ENCODE data around the gene PAM16.

PAM16 gene

GRCh38 chr16:4388271-4389021, 37.3 kb upstream of the PAM16 start:
- H3K4me3 ChIP-seq (ENCODE audit: low read length) = no peak overlapping the region
- H3K27ac ChIP-seq (ENCODE audit: low read depth, low read length) = no peak overlapping the region
- H3K4me1 ChIP-seq (ENCODE audit: control insufficient read depth, insufficient read depth, low read length) = peaks cover 12% of the 10 kb centered on the region

GRCh38 chr16:4387781-4388180, 36.7 kb upstream of the PAM16 start:
- Histone ChIP-seq H3K27ac (ENCODE audit: low read depth, low read length) (no peak overlapping the region), H3K4me1 (ENCODE audit: control insufficient read depth, insufficient read depth, low read length) (peaks cover 6% of the 10 kb centered on the region), H3K4me3 (ENCODE audit: low read length) (no peak overlapping the region), H3K9ac (ENCODE audit: low read length) (no peak overlapping the region), H3K36me3 (ENCODE audit: control insufficient read depth, insufficient read depth, low read length) (peaks cover 13% of the 10 kb centered on the region), H3K27me3 (ENCODE audit: control insufficient read depth, insufficient read depth, low read length) (no peaks in the 10 kb centered on the region)

More at GRCh38 chr16:4388271-4389021, 37.3 kb upstream of the PAM16 start:
- Histone ChIP-seq H3K27me3 (ENCODE audit: control insufficient read depth, insufficient read depth, low read length) (no peaks in the 10 kb centered on the region), H3K36me3 (ENCODE audit: control insufficient read depth, insufficient read depth, low read length) (peaks cover 13% of the 10 kb centered on the region), H3K9ac (ENCODE audit: low read length) (no peak overlapping the region)

GRCh38 chr16:4386951-4387565, 35.9 kb upstream of the PAM16 start:
- H3K36me3 ChIP-seq (ENCODE audit: control insufficient read depth, insufficient read depth, low read length) = peaks cover 13% of the 10 kb centered on the region
- H3K27me3 ChIP-seq (ENCODE audit: control insufficient read depth, insufficient read depth, low read length) = no peaks in the 10 kb centered on the region
- no peak overlapping the region for H3K4me3 ChIP-seq (ENCODE audit: low read length)
- H3K4me1 ChIP-seq (ENCODE audit: control insufficient read depth, insufficient read depth, low read length) = no peaks in the 10 kb centered on the region
- H3K27ac ChIP-seq (ENCODE audit: low read depth, low read length) = no peak overlapping the region
- no peak overlapping the region for H3K9ac ChIP-seq (ENCODE audit: low read length)

- Histone ChIP-seq H3K36me3 (ENCODE audit: control insufficient read depth, insufficient read depth, low read length) (peaks cover 13% of the 10 kb centered on the region), H3K4me1 (ENCODE audit: control insufficient read depth, insufficient read depth, low read length) (no peaks in the 10 kb centered on the region), H3K4me3 (ENCODE audit: low read length) (no peak overlapping the region), H3K9ac (ENCODE audit: low read length) (no peak overlapping the region), H3K27me3 (ENCODE audit: control insufficient read depth, insufficient read depth, low read length) (no peaks in the 10 kb centered on the region), H3K27ac (ENCODE audit: low read depth, low read length) (no peak overlapping the region)
These were observed 35.3 kb upstream of the PAM16 start for GRCh38 chr16:4386451-4386805.

- Histone ChIP-seq H3K9ac (ENCODE audit: low read length) (no peak overlapping the region), H3K27me3 (ENCODE audit: control insufficient read depth, insufficient read depth, low read length) (no peaks in the 10 kb centered on the region), H3K36me3 (ENCODE audit: control insufficient read depth, insufficient read depth, low read length) (peaks cover 12% of the 10 kb centered on the region), H3K4me1 (ENCODE audit: control insufficient read depth, insufficient read depth, low read length) (no peaks in the 10 kb centered on the region), H3K4me3 (ENCODE audit: low read length) (no peak overlapping the region), H3K27ac (ENCODE audit: low read depth, low read length) (no peak overlapping the region)
These were observed 34.8 kb upstream of the PAM16 start for GRCh38 chr16:4385789-4386450.

- H3K36me3 ChIP-seq (ENCODE audit: control insufficient read depth, insufficient read depth, low read length) = peaks cover 7% of the 10 kb centered on the region
- H3K4me3 ChIP-seq (ENCODE audit: low read length) = no peak overlapping the region
These were observed 34.1 kb upstream of the PAM16 start for GRCh38 chr16:4385066-4385788.

GRCh38 chr16:4384509-4384942, 33.4 kb upstream of the PAM16 start:
- Histone ChIP-seq H3K27ac (ENCODE audit: low read depth, low read length) (no peak overlapping the region), H3K4me3 (ENCODE audit: low read length) (no peak overlapping the region), H3K9ac (ENCODE audit: low read length) (no peak overlapping the region), H3K4me1 (ENCODE audit: control insufficient read depth, insufficient read depth, low read length) (peaks cover 4% of the 10 kb centered on the region), H3K36me3 (ENCODE audit: control insufficient read depth, insufficient read depth, low read length) (peaks cover 7% of the 10 kb centered on the region), H3K27me3 (ENCODE audit: control insufficient read depth, insufficient read depth, low read length) (no peaks in the 10 kb centered on the region)

More at GRCh38 chr16:4385066-4385788, 34.1 kb upstream of the PAM16 start:
- Histone ChIP-seq H3K27ac (ENCODE audit: low read depth, low read length) (no peak overlapping the region), H3K4me1 (ENCODE audit: control insufficient read depth, insufficient read depth, low read length) (peaks cover 4% of the 10 kb centered on the region), H3K27me3 (ENCODE audit: control insufficient read depth, insufficient read depth, low read length) (no peaks in the 10 kb centered on the region), H3K9ac (ENCODE audit: low read length) (no peak overlapping the region)

GRCh38 chr16:4383591-4384444, 32.7 kb upstream of the PAM16 start:
- Histone ChIP-seq H3K27me3 (ENCODE audit: control insufficient read depth, insufficient read depth, low read length) (no peaks in the 10 kb centered on the region), H3K9ac (ENCODE audit: low read length) (no peak overlapping the region), H3K4me1 (ENCODE audit: control insufficient read depth, insufficient read depth, low read length) (peaks cover 4% of the 10 kb centered on the region), H3K36me3 (ENCODE audit: control insufficient read depth, insufficient read depth, low read length) (peaks cover 7% of the 10 kb centered on the region), H3K4me3 (ENCODE audit: low read length) (no peak overlapping the region), H3K27ac (ENCODE audit: low read depth, low read length) (no peak overlapping the region)

GRCh38 chr16:4382795-4383357, 31.8 kb upstream of the PAM16 start:
- Histone ChIP-seq H3K27ac (ENCODE audit: low read depth, low read length) (no peak overlapping the region), H3K27me3 (ENCODE audit: control insufficient read depth, insufficient read depth, low read length) (no peaks in the 10 kb centered on the region), H3K36me3 (ENCODE audit: control insufficient read depth, insufficient read depth, low read length) (peaks cover 7% of the 10 kb centered on the region), H3K9ac (ENCODE audit: low read length) (no peak overlapping the region), H3K4me1 (ENCODE audit: control insufficient read depth, insufficient read depth, low read length) (peaks cover 7% of the 10 kb centered on the region), H3K4me3 (ENCODE audit: low read length) (no peak overlapping the region)

GRCh38 chr16:4381935-4382794, 31.0 kb upstream of the PAM16 start:
- Histone ChIP-seq H3K36me3 (ENCODE audit: control insufficient read depth, insufficient read depth, low read length) (peaks cover 5% of the 10 kb centered on the region), H3K4me1 (ENCODE audit: control insufficient read depth, insufficient read depth, low read length) (peaks cover 12% of the 10 kb centered on the region)

More at GRCh38 chr16:4381935-4382794, 31.0 kb upstream of the PAM16 start:
- Histone ChIP-seq H3K27ac (ENCODE audit: low read depth, low read length) (no peak overlapping the region), H3K4me3 (ENCODE audit: low read length) (no peak overlapping the region), H3K27me3 (ENCODE audit: control insufficient read depth, insufficient read depth, low read length) (no peaks in the 10 kb centered on the region), H3K9ac (ENCODE audit: low read length) (no peak overlapping the region)

Measured in rectal smooth muscle tissue (tissue), 1 donor.